Heart right ventricle (tissue), 16 donors: ENCODE results near the gene CTNNA1. TPM values are rescaled to one million over a fixed set of nuclear protein-coding genes. Genes with fewer than 3 reads are reported as not detected.

ENCODE experiments used
- ATAC-seq, 8 donors: fragments of 200-7000 bp; cut with Tn5 transposase; one replicate each; pipeline ENCODE4 v1.9.1; 2020; ENCODE audit warnings: mild to moderate bottlenecking in 8 of 8, moderate library complexity in 8 of 8, moderate number of reproducible peaks in 1 of 8
- DNase-seq, 2 donors: peaks; one replicate each; pipeline ENCODE4 v3.0.0-alpha.2; 2020
- H3K27ac ChIP-seq, 10 donors: fragments of 200-600 bp; sonication (generic) in 2 of 10; one replicate each; pipeline versions ENCODE4 v1.5.0 to v1.8.0; 2020 to 2022; ENCODE audit warnings: mild to moderate bottlenecking in 3 of 10
- H3K27me3 ChIP-seq, 7 donors: fragments of 200-600 bp; one replicate each; pipeline ENCODE4 v1.8.0; 2021 to 2022; ENCODE audit warnings: mild to moderate bottlenecking in 2 of 7
- H3K36me3 ChIP-seq, 9 donors: fragments of 200-600 bp; sonication (generic) in 1 of 9; one replicate each; pipeline versions ENCODE4 v1.5.0 to v1.8.0; 2020 to 2022; ENCODE audit warnings: mild to moderate bottlenecking in 2 of 9
- H3K4me1 ChIP-seq, 9 donors: fragments of 200-600 bp; sonication (generic) in 1 of 9; one replicate each; pipeline versions ENCODE4 v1.5.0 to v1.8.0; 2020 to 2022; ENCODE audit warnings: mild to moderate bottlenecking in 4 of 9
- H3K4me3 ChIP-seq, 10 donors: fragments of 200-600 bp; sonication (generic) in 2 of 10; one replicate each; pipeline versions ENCODE4 v1.5.0 to v1.8.0; 2020 to 2022; ENCODE audit warnings: mild to moderate bottlenecking in 7 of 10, moderate library complexity in 2 of 10
- H3K9me3 ChIP-seq, 11 donors: fragments of 200-600 bp in 10 of 11; sonication (generic) in 2 of 11; one replicate each; pipeline versions ENCODE4 v1.5.0 to v1.8.0; 2013 to 2022; ENCODE audit warnings: mild to moderate bottlenecking in 2 of 11, control low read depth in 1 of 11, moderate library complexity in 1 of 11
- CTCF ChIP-seq, 9 donors: fragments of 200-600 bp; sonication (generic) in 2 of 9; IDR thresholded peaks; one replicate each; pipeline versions ENCODE4 v1.5.0 to v1.8.0; 2021 to 2022; ENCODE audit warnings: antibody characterized with exemption in 9 of 9, mild to moderate bottlenecking in 5 of 9, moderate library complexity in 1 of 9
- WGBS, 2 donors: extraction: QIAGEN DNeasy Blood & Tissue Kit; methylation state at CpG; one replicate each; pipeline ENCODE4 v1.1.7; 2013; ENCODE audit warnings: inconsistent platforms in 1 of 2; 5-methylcytosine and 5-hydroxymethylcytosine counted together
- intact Hi-C, 10 donors: fragments of 100-400 bp; cut with DNase I; formaldehyde crosslinking; loops; one replicate each; pipeline versions ENCODE4 v1.11.1 to v1.14.2; 2022
- polyA plus RNA-seq, 2 donors: library from polyadenylated mRNA; stranded (reverse); fragments of 200-250 nt; gene quantifications; one replicate each; pipeline ENCODE4 v1.2.3, GENCODE V29; 2013
- total RNA-seq, 10 donors: library from RNA; stranded (reverse); fragmentation: NEBNext Ultra II Directional in 3 of 10; extraction: Animal tissue kit (Norgen Biotek cat#: 25700) in 3 of 10; gene quantifications; one replicate each; pipeline versions ENCODE4 v1.2.1 to v1.2.4, GENCODE V29; 2021 to 2023
- donor health status: Arrhythmogenic right ventricular cardiomyopathy.
- donor health status: ischemic (EF 13 %, LVEDD 7.1; RV severe dilation, severe dysfunction).
- donor health status: healthy with polysubstance abuse.
- donor health status: DM: no; HTN: yes; CAD: no.
- donor health status: DM: no; HTN: no; CAD: no.
- donor health status: ischemic (EF 25% LVEDD 6.9; RV normal size, moderate dysfunction).
- donor health status: ischemic (EF 25% LVEDD 5.7; RV mildly dilated, moderate dysfunction).
- donor health status: healthy.
- donor health status: DM: yes; HTN: yes; CAD: no.
- donor health status: Ischemic cardiomyopathy.
- donor health status: ischemic (EF 35%, LVEDD 5.7; RV mildly dilated, moderate dysfunction).
- donor health status: nonischemic (EF 11% LVEDD 7.7; RV severe dilation, severe dysfunction).
- donor health status: DM: yes; HTN: yes; CAD: no.
- donor health status: PGD.
- donor health status: ischemic (EF 29% LVEDD 5.4; RV normal size, mild dysfunction).
- donor health status: nonischemic (EF 23%, LVEDD 6.1; RV moderate dilation, normal function).

Gene CTNNA1
- total and polyA plus RNA-seq, 12 donors, result 128 to 416 (median 379) TPM

GRCh38 chr5:138849882-138850281 lies 96.7 kb downstream of the CTNNA1 start:
- H3K36me3 ChIP-seq, result no peaks in the 10 kb centered on the region
- ATAC-seq, result no peak
- no peak overlapping the region for H3K4me3 ChIP-seq
- H3K9me3 ChIP-seq, result no peaks in the 10 kb centered on the region
- intact Hi-C loops, result no loop called here
- DNase-seq, result no peak
- H3K4me1 ChIP-seq, result peaks cover 3 to 83% (median 53%) of the 10 kb centered on the region in 9 donors
- 84 to 94% methylated on average over 1 of the region's 1 CpG for WGBS, 2 donors
- H3K27ac ChIP-seq, result peak overlapping the region in 1 of 10 donors; percentile 35
- no peak for TF ChIP-seq CTCF (IDR thresholded peaks at IDR 0.05)
- H3K27me3 ChIP-seq, result no peaks in the 10 kb centered on the region

GRCh38 chr5:138850865-138851435 lies 97.7 kb downstream of the CTNNA1 start:
- no peak for ATAC-seq
- 25 to 26% methylated on average over 2 of the region's 2 CpGs for WGBS, 2 donors

DNA sequence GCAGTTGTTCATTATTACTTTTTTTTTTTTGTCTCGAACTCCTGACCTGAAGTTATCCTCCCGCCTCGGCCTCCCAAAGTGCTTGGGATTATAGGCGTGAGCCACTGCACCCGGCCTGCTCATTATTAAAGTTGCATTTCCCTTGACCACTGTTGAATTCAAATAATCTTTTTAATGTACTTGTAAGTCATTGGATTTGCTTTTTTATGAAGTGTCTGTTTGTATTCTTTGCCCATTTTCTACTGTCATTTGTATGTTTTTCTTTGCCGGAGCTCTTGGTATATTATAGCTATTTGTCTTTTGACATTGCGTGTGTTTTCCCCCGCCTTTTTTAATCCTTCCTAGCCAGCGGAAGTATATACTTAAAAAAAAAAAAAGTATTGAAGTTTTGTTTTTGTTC lies 99.9 kb downstream of the CTNNA1 start:
- H3K9me3 ChIP-seq, result no peaks in the 10 kb centered on the region
- WGBS, 2 donors, result 68 to 84% methylated on average over 9 of the region's 9 CpGs
- intact Hi-C loops, result no loop called here
- H3K4me3 ChIP-seq, result no peak overlapping the region
- H3K27ac ChIP-seq, result no peak overlapping the region
- peaks cover 0 to 60% (median 39%) of the 10 kb centered on the region in 9 donors for H3K4me1 ChIP-seq
- H3K36me3 ChIP-seq, result peaks cover 0 to 6% (median 0%) of the 10 kb centered on the region in 9 donors
- no peaks in the 10 kb centered on the region for H3K27me3 ChIP-seq
- ATAC-seq (no peak), DNase-seq (no peak)
- no peak for TF ChIP-seq CTCF (IDR thresholded peaks at IDR 0.05)

More at GRCh38 chr5:138850865-138851435, 97.7 kb downstream of the CTNNA1 start:
- Histone ChIP-seq H3K4me3 (no peak overlapping the region), H3K4me1 (peaks cover 0 to 72% (median 46%) of the 10 kb centered on the region in 9 donors), H3K36me3 (no peaks in the 10 kb centered on the region), H3K27ac (no peak overlapping the region), H3K9me3 (no peaks in the 10 kb centered on the region), H3K27me3 (no peaks in the 10 kb centered on the region)
- no peak for DNase-seq
- intact Hi-C loops, result no loop called here
- no peak for TF ChIP-seq CTCF (IDR thresholded peaks at IDR 0.05)

DNA sequence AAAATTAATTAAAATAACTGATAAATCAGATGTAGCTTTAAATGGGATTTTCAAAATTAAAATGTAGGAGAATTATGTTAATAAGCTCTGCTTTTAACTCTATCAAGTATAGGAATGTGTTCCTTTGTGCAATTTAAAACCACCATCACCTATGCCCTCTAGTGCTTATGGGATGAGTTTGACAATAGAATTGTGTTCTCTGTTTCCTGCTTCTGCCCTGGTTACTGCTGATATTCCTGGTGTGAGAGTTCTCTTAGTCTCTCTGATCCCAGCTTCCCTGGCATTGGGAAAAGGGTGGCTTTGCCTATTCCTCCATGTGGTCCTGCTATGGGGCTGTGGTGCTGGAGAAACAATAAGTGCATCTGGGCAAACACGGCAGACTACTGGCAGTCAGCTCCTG lies 113.8 kb downstream of the CTNNA1 start:
- intact Hi-C loops, result no loop called here
- Histone ChIP-seq H3K4me3 (no peak overlapping the region), H3K9me3 (peaks cover 0 to 18% (median 15%) of the 10 kb centered on the region in 11 donors), H3K27ac (no peak overlapping the region), H3K36me3 (peaks cover 0 to 19% (median 11%) of the 10 kb centered on the region in 9 donors), H3K27me3 (no peaks in the 10 kb centered on the region), H3K4me1 (peaks cover 7 to 66% (median 40%) of the 10 kb centered on the region in 9 donors)
- no peak for DNase-seq
- ATAC-seq, result peak in 4 of 8 donors; percentile 5 to 37 (median 26)
- WGBS, 2 donors, result 81 to 88% methylated on average over 1 of the region's 1 CpG
- peak in 1 of 9 donors; percentile 7 for TF ChIP-seq CTCF (IDR thresholded peaks at IDR 0.05)
